HEK293 (cell line): ENCODE results near the gene RANBP1.

Experiments used
- CTCF ChIA-PET: fragments of 350-600 bp; formaldehyde crosslinking; extraction: SDS; loops from one replicate; lab custom pipeline; 2021; ENCODE audit warnings: antibody characterized with exemption; lab: Yijun Ruan, JAX
- POLR2A ChIA-PET: fragments of 300-600 bp; formaldehyde crosslinking; extraction: SDS; loops from one replicate; lab custom pipeline; 2020; ENCODE audit warnings: antibody characterized with exemption, inconsistent platforms; lab: Yijun Ruan, JAX
- H3K27ac ChIP-seq: fragments of 200-500 bp; sonication (Bioruptor generic); 2 replicates; pipeline ENCODE4 v1.5.1; 2014; ENCODE audit warnings: low read depth, low read length, control low read depth, inconsistent platforms; ENCODE audit errors: extremely low read depth
- H3K36me3 ChIP-seq, 2 experiments: fragments of 200-500 bp in 1 of 2; sonication (Bioruptor generic) in 1 of 2; 1 replicate in 1 of 2; 2 replicates in 1 of 2; pipeline ENCODE4 v1.5.1; 2014 to 2017; ENCODE audit warnings: inconsistent platforms in 2 of 2, low read length in 2 of 2; ENCODE audit not compliant: control insufficient read depth in 2 of 2, insufficient read depth in 1 of 2
- H3K4me1 ChIP-seq: fragments of 200-500 bp; sonication (Bioruptor generic); 2 replicates; pipeline ENCODE4 v1.5.1; 2014; ENCODE audit warnings: mild to moderate bottlenecking, low read length, inconsistent platforms; ENCODE audit not compliant: control insufficient read depth, insufficient read depth
- H3K4me3 ChIP-seq: 2 replicates; pipeline ENCODE4 v1.5.1; 2011; ENCODE audit warnings: low read depth, mild to moderate bottlenecking, control low read depth, low read length, moderate library complexity
- H3K9me3 ChIP-seq: fragments of 200-500 bp; sonication (Bioruptor generic); 2 replicates; pipeline ENCODE4 v1.5.1; 2014; ENCODE audit warnings: low read depth, low read length, inconsistent platforms; ENCODE audit not compliant: control insufficient read depth, insufficient read depth
- GLIS1 ChIP-seq: fragments of 450-650 bp; formaldehyde crosslinking; IDR thresholded peaks from 2 replicates; pipeline ENCODE4 v1.5.1; 2016; ENCODE audit warnings: missing biosample characterization, missing genetic modification characterization
- GLIS2 ChIP-seq: fragments of 450-650 bp; formaldehyde crosslinking; IDR thresholded peaks from 2 replicates; pipeline ENCODE4 v1.5.1; 2016; ENCODE audit warnings: missing biosample characterization, missing genetic modification characterization
- PRDM4 ChIP-seq: fragments of 450-650 bp; formaldehyde crosslinking; IDR thresholded peaks from 2 replicates; pipeline ENCODE4 v1.5.1; 2017; ENCODE audit warnings: missing biosample characterization, missing genetic modification characterization
- REST ChIP-seq: fragments of 450-650 bp; formaldehyde crosslinking; IDR thresholded peaks from 2 replicates; pipeline ENCODE4 v1.5.1; 2016; ENCODE audit warnings: missing biosample characterization, missing genetic modification characterization
- SP2 ChIP-seq: fragments of 450-650 bp; formaldehyde crosslinking; IDR thresholded peaks from 2 replicates; pipeline ENCODE4 v1.5.1; 2016; ENCODE audit warnings: missing biosample characterization, missing genetic modification characterization
- ZNF175 ChIP-seq: fragments of 450-650 bp; formaldehyde crosslinking; IDR thresholded peaks from 2 replicates; pipeline ENCODE4 v1.5.1; 2016; ENCODE audit warnings: missing biosample characterization, missing genetic modification characterization
- ZNF184 ChIP-seq: fragments of 450-650 bp; IDR thresholded peaks from 2 replicates; pipeline ENCODE4 v1.5.1; 2018; ENCODE audit warnings: missing biosample characterization, mild to moderate bottlenecking, missing genetic modification characterization
- ZNF335 ChIP-seq: fragments of 450-650 bp; formaldehyde crosslinking; conservative IDR thresholded peaks from 2 replicates; pipeline ENCODE4 v1.5.1; 2016; ENCODE audit warnings: missing biosample characterization, missing genetic modification characterization
- ZNF423 ChIP-seq: fragments of 450-650 bp; formaldehyde crosslinking; IDR thresholded peaks from 2 replicates; pipeline ENCODE4 v1.5.1; 2016; ENCODE audit warnings: missing biosample characterization, missing genetic modification characterization
- ZNF433 ChIP-seq: fragments of 450-650 bp; formaldehyde crosslinking; IDR thresholded peaks from 2 replicates; pipeline ENCODE4 v1.5.1; 2016; ENCODE audit warnings: missing biosample characterization, missing genetic modification characterization, low read depth
- ZNF560 ChIP-seq: fragments of 450-650 bp; formaldehyde crosslinking; IDR thresholded peaks from 2 replicates; pipeline ENCODE4 v1.5.1; 2017; ENCODE audit warnings: missing biosample characterization, missing genetic modification characterization, borderline replicate concordance
- ZNF639 ChIP-seq: fragments of 450-650 bp; formaldehyde crosslinking; IDR thresholded peaks from 2 replicates; pipeline ENCODE4 v1.5.1; 2016; ENCODE audit warnings: missing biosample characterization, missing genetic modification characterization
- ZNF664 ChIP-seq: fragments of 450-650 bp; formaldehyde crosslinking; IDR thresholded peaks from 2 replicates; pipeline ENCODE4 v1.5.1; 2016; ENCODE audit warnings: missing biosample characterization, missing genetic modification characterization
- ZNF785 ChIP-seq: fragments of 450-650 bp; formaldehyde crosslinking; IDR thresholded peaks from 2 replicates; pipeline ENCODE4 v1.5.1; 2016; ENCODE audit warnings: missing biosample characterization, missing genetic modification characterization
- ZNF830 ChIP-seq: fragments of 450-650 bp; IDR thresholded peaks from 2 replicates; pipeline ENCODE4 v1.5.0; 2018; ENCODE audit warnings: missing biosample characterization, missing genetic modification characterization, low read depth, mild to moderate bottlenecking, moderate library complexity

The RANBP1 gene

DNA sequence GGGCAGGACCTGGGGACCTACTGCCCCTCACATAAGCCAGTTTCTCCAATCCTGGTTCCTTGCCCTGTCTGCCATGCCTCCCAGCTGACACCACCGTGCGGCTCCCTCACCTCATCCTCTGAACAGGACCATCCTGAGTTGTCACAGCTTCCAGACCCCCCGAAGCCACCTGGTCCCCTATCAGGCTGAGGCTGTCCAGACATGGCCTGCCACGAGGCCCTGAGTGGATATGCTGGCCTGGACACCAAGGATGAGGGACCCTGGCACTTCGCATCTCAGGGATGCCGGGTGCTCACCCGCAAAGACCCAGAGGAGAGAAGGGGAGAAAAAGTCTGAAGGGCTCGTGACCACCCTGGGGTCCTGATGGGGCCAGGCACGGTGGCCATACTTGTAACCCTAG is 50.8 kb downstream of the RANBP1 start:
- TF ChIP-seq ZNF639, result no peak
- TF ChIP-seq ZNF560, result no peak
- peak; percentile 29; the same call in 1 of the 2 replicates for TF ChIP-seq ZNF335 (tag by site-specific recombination)
- TF ChIP-seq PRDM4 (tag by site-specific recombination), result no peak
- Histone ChIP-seq H3K4me1 (no peaks in the 10 kb centered on the region), H3K36me3 (no peaks in the 10 kb centered on the region), H3K4me3 (no peak overlapping the region), H3K9me3 (no peaks in the 10 kb centered on the region), H3K27ac (no peak overlapping the region)
- ChIA-PET CTCF (interaction anchor here (1.3 to 1.4 kb wide), 2 partner anchors 10 to 71 kb away, joined by 3 to 5 read pairs; no protein-coding TSS in a partner anchor), POLR2A (no interaction called here)

GRCh38 chr22:20167643-20168322 is 51.9 kb downstream of the RANBP1 start:
- H3K9me3 ChIP-seq, result no peaks in the 10 kb centered on the region
- H3K4me3 ChIP-seq, result no peak overlapping the region
- ChIA-PET CTCF (interaction anchor here (0.5 to 1.4 kb wide), 5 partner anchors 11 to 195 kb away, joined by 3 to 5 read pairs (median 3); no protein-coding TSS in a partner anchor), POLR2A (no interaction called here)
- H3K27ac ChIP-seq, result no peak overlapping the region
- H3K36me3 ChIP-seq, result no peaks in the 10 kb centered on the region
- H3K4me1 ChIP-seq, result no peaks in the 10 kb centered on the region
- TF ChIP-seq REST (peak; percentile 73), ZNF423 (tag by site-specific recombination) (no peak), ZNF830 (tag by site-specific recombination) (no peak)

DNA sequence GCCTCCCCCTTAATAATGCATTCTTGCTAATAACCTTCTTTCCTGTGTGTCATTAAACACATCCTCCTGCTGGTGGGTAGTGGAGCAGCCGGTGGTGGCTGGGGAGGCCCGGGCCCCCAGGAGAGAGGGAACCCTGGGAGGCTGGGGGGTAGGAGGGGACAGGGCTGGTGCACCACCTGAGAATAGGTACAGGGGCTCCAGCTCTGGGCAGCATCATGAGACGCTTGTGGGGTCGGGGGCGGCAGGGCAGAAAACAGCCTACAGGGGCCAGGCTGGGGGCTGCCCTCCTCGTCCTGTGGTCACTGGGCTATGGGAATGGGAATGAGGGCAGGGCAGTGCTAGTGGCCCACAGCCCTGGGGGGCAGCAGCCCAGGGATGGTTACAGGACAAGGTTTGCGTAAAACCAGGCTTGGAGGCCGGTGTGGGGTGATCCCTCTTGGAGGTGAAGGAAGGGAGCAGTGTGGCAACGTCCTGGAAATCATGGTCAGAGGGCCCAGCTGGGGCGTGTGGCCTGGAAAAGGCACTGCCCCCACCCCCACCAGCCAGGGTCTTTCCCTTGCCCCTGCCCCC is 53.4 kb downstream of the RANBP1 start:
- ChIA-PET CTCF (interaction anchor here (1.0 kb wide), 1 partner anchor 12 kb away, joined by 3 read pairs; no protein-coding TSS in a partner anchor), POLR2A (no interaction called here)
- Histone ChIP-seq H3K4me3 (no peak overlapping the region), H3K9me3 (no peaks in the 10 kb centered on the region), H3K4me1 (peaks cover 2% of the 10 kb centered on the region; the same call in 1 of the 2 replicates), H3K27ac (no peak overlapping the region), H3K36me3 (no peaks in the 10 kb centered on the region)
- TF ChIP-seq SP2 (tag by site-specific recombination) (no peak), ZNF175 (no peak), ZNF184 (tag by site-specific recombination) (no peak), ZNF785 (no peak), ZNF433 (tag by site-specific recombination) (no peak), GLIS2 (tag by site-specific recombination) (0 out of 2 replicates have a peak, but pooled peaks have one; percentile 21), GLIS1 (tag by site-specific recombination) (peak; percentile 98), ZNF664 (no peak)
